GM21447 (cell line): ENCODE measurements around the gene HDAC10.

Experiments used
- ATAC-seq: cut with Tn5 transposase; IDR thresholded peaks from one replicate; pipeline ENCODE4 v1.9.1; 2021; ENCODE audit not compliant: unreplicated experiment

Gene HDAC10

GRCh38 chr22:50242406-50242949, 8.6 kb downstream of the HDAC10 start:
- ATAC-seq, result no peak

DNA sequence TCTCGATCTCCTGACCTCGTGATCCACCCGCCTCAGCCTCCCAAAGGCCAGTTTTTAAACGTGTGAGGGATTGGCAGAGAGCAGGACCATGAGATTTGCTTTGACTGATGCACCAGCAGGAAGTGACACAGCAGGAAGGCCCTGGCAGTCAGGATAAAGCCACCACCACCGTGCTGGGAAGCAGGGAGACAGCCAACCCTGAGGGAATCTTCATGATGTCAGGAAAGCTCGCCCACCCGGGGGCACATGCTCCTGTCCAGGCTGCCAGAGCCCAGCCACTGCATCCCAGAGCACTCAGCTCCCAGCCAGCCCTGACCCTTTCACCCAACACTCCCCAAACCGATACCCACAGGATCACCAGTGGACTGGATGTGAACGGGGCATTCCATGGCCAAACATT, 12.3 kb downstream of the HDAC10 start:
- ATAC-seq, result no peak

- no peak for ATAC-seq
Measured at GRCh38 chr22:50236731-50237409, 14.2 kb downstream of the HDAC10 start.

DNA sequence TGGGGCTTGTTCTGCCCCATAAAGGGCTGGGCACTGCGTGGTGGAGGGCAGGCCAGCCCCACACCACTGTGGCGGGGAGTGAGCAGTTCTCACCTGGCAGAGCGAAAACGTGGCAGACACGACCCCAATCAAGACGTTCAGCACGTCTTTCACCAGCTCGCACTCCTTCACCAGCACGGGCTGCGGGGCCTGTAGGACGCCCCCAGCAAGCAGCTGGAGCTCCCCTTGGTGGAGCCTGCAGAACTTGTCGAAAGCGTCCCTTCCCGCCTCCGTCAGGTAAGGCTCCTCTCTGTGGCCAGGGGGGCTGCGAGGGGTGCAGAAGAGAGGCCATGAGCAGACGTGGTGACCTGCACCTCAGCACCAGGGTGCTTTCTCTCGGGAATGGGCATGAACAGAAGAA, 17.8 kb downstream of the HDAC10 start:
- ATAC-seq, result no peak

DNA sequence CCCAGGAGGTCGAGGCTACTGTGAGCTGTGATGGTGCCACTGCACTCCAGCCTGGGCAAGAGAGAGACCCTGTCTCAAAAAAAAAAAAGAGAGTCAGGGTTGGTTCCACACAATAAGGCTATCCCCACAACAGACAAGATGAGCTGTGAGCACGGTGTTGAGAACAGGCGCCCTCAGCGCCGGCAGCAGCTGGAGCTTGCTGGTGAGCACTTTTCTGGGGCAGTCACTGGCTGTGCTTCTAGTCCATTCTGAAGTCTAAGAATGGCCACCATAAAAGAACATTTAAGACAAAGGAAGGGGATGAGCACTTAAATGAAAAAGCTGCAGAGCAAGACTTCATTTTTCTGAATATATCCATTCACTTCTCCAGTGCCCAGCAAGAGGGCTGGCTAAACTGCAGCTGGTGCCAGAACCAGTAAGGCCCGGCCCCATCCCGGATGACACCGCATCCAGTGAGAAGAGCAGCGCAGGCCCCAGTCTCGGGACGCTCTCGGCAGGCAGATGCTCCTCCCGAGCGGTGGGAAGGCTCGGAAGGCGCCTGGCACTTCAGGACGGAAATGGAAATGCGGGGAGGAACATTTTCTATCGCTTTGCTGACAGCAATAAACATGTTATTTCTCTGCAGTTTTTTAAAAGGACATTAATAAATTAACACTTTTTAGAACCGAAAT, 18.4 kb downstream of the HDAC10 start:
- no peak for ATAC-seq

GRCh38 chr22:50229370-50229769, 21.7 kb downstream of the HDAC10 start:
- no peak for ATAC-seq

DNA sequence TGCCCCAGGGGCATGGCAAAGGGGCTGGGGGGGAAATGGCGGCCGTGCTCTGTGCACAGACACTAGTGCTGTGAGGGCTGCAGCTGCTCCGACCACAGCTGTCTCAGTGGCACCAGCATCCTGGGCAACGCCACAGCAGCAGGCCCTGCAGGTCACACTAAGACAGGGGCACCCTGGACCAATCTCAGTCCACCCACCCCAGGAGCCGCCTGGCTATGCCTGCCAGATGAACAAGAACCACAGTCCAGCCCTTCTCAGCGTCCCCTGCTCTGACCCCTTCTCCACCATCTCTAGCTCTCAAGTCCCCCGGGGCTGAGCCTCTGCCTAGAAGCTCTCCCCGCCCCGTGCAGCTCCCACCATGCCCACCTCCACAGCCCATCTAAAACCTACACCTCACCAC, 22.7 kb downstream of the HDAC10 start:
- no peak for ATAC-seq

DNA sequence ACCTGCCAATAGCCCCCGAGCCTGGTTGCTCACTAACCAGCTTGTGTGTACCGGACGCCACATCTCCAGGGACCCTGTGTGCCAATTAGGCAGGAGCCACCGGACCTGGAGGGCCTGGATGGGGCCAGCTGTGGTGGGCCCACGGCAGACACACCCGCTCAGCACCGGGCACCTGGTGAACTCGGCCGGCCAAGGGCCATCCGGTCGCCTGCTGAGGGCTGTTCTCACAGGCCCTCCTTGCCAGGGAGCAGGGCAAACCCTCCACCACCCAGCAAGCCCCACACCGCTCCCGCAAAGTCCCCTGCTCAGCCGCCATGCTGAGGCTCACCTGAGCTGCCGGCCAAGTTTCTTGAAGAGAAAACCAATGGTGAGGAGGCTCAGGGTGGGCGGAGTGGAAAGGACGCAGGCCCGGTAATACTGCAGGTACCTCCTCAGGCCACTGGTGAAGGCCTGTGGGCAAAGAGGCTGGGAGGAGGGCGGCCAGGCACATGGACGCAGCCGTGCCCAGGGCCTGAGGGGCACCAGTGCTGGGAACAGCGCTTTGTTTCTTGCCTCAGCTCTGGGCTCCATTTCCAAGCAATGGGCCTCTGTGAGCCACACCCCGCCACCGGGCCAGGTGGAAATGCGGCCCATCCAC, 23.4 kb downstream of the HDAC10 start:
- no peak for ATAC-seq

DNA sequence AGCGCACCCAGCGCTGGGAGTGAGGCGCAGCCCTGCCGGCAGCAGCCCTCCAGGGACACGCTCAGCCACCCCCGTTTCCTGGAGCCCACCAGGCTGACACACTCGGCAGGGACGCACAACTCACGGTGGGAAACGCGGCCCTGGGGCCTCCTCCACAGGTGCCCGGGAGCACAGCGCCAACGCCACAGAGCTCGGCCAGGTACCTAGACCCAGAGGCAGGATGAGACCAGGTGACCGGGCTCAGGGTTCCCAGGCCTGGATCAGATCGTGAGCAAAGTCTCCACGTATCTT, 24.2 kb downstream of the HDAC10 start:
- ATAC-seq, result no peak

GRCh38 chr22:50226063-50226874, 24.8 kb downstream of the HDAC10 start:
- ATAC-seq, result no peak

DNA sequence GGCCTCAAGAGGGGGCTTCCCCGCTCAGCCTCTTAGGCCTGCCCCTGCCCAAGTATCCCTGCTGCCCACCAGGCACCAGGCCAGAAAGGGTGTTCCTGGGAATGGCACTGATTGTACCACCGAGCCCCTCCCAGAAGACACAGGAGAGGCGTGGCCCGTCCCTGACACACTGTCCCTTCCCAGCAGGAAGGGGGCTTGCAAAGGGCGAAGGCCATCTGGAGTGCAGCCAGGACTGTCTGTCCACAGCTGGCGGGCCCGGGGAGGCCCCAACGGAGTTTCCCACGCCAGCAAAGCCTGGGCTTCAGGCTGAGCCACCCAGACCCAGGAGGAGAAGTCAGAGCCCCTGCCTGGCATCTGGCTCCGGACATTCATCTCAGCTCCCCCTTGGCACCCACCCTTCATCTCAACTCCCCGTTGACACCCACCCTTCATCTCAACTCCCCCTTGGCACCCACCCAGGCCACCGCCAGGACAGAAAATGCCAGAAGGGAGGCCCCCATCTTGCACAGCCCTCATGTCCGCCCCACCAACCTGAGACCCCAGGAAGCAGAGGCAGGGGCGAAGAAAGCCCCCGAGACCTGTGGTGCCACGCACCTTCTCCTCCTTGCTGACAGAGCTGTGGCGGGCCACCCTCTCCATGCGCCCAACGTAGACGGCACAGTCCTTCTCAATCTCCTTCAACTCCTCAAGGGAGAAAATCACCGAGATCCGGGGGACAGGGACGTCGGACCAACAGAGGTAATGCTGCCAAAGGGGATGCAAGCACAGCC, 25.7 kb downstream of the HDAC10 start:
- no peak for ATAC-seq

DNA sequence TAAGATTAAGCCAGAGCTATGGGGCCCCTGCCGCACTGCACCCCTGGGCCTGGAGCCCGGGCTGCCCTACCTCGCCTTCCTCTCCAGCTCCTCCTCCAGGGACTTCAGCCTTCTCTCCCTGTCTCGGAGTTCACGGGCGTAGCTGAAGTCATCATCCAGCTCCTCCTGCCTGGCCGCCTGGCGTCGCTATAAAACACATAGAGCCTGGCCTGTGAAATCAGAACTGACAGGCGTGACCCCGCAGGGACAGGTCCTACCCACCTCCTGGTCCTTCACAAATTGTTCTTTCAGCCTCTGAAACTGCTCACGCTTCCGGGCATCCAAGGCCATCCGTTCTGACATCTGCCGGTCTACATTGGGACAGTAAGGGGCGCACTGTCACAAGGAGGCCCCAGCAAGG, 27.0 kb downstream of the HDAC10 start:
- ATAC-seq, result no peak

- ATAC-seq, result no peak
Measured at GRCh38 chr22:50222508-50222907, 28.6 kb downstream of the HDAC10 start.

- ATAC-seq, result no peak
Measured at GRCh38 chr22:50221410-50222300, 29.4 kb downstream of the HDAC10 start.

GRCh38 chr22:50220603-50221409, 30.3 kb downstream of the HDAC10 start:
- ATAC-seq, result no peak

DNA sequence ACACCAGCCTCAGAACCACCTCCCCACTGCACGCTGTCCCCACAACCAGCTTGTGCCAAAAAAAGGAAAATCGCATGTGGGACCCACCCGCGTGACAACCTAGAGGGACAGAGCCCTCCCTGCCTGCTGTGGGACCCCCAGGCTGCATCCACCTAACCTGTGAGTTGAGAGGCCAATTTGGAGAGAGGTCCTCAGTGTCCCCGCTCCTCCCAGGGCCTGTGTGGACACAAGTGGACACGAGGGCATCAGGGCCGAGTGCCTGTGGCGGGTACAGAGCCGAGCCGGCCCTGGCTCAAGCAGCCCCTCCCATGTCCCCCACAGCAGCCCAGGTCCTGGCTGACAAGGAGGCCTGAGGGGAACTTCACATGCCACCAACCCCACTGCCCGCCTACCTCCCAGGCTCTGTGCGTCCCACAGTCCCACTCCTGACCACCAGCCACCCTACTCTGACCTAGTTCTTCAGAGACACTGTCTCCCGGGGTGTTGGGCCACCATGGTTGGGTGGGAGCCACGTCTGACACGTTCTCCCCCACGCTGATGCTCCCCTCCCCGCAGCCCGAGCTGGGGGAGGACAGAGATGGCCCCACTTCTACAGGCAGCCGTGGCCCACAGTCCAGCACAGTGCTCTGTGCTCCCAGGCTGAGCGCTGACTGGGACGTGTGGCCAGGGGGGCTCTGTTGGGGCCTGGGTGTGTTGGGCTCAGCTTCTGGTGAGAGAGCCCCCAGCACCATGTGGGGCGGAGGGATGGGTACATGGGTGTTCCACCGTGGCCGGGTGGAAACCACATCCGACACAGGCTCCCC, 31.1 kb downstream of the HDAC10 start:
- no peak for ATAC-seq

DNA sequence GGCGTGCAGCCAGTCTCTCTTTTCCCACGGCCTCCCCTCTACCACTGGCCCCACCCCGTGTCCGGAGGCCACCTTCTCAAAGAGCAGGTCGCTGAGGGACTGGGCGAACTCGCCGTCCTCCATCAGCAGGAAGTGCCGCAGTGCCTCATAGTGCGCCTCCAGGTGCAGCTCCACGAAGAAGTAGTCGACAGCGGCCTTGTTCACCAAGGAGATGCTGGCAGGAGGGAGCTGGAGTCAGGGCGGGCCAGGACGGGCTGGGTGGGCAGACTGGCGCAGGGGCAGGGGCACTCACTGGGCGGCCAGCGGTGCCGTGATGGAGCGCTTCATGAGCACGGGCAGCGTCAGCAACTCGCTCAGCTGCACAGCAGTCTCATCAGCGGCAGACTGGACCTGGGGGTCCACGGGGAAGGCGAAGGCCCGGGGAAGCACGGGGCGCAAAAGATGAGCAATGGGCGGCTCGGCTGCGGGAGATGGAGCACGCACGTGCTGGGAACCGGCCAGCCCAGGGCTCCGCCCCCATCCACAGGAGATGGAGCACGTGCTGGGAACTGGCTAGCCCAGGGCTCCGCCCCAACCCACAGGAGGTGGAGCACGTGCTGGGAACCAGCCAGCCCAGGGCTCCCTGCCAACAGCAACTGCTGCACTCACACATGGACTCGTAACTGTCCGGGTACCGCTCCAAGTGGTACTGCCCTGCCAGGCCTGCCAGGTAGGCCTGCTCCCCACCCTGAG, 31.9 kb downstream of the HDAC10 start:
- ATAC-seq, result no peak
